GM18505 (cell line): Measurements from ENCODE around the gene LEMD2.
"Not testable (repeated sequence)": the region's sequence is repeated elsewhere in the genome, so short reads cannot be mapped to it uniquely, and the experiment has no call there.

ENCODE experiments used
- ATAC-seq: cut with Tn5 transposase; IDR thresholded peaks from one replicate; pipeline ENCODE4 v1.9.1; 2021; ENCODE audit not compliant: unreplicated experiment
- POLR2A ChIP-seq: IDR thresholded peaks from 4 replicates; pipeline ENCODE4 v1.6.1; 2011; ENCODE audit warnings: borderline replicate concordance; ENCODE audit not compliant: insufficient read depth, insufficient read length; ENCODE audit errors: extremely low read depth

The LEMD2 gene

DNA sequence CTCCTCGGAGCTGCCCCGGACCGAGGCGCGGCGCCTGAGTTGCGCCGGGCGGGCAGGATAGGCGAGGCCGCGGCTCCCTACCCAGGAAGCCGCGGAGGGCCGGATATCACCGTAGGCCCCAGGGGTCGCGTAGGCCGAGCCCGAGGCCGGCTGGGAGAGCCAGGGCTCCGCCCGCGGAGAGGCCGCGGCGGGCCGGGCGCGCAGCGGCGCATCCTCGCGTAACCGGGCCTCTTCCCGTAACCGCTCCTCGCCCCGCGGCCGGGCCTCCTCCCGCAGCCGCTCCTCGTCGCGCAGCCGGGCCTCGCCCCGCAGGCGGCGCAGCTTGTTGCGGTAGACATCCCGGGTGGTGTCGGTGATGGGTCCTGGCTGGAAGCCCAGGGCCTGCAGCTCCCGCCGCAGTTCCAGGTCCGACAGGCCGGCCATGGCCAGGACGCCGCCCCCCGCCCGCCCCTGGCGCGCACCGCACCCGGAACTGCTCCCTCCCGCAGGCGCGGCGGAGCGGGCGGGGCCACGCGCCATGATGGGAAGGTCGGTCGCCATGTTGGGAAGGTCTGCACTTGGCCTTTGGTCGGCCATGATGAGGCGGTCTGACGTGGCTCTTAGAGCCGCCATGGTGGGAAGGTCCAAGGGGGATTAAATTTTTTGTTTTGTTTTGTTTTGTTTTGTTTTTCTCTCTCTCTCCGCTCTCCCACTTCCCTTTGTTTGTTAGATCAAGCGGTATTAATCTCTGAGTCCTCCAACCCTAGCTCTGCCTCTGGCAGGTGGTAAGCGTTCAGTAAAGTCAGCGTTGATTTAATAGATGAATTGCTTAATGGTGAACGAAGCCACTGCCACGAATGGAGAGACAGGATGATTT is at the start of gene LEMD2:
Gene LEMD2 (minus strand): TSS at position 437 of the 856 bp plus-strand sequence. CDS start 14 bp downstream, at position 423.
- peak; percentile 82 for ATAC-seq
- peak; percentile 83 for TF ChIP-seq POLR2A

DNA sequence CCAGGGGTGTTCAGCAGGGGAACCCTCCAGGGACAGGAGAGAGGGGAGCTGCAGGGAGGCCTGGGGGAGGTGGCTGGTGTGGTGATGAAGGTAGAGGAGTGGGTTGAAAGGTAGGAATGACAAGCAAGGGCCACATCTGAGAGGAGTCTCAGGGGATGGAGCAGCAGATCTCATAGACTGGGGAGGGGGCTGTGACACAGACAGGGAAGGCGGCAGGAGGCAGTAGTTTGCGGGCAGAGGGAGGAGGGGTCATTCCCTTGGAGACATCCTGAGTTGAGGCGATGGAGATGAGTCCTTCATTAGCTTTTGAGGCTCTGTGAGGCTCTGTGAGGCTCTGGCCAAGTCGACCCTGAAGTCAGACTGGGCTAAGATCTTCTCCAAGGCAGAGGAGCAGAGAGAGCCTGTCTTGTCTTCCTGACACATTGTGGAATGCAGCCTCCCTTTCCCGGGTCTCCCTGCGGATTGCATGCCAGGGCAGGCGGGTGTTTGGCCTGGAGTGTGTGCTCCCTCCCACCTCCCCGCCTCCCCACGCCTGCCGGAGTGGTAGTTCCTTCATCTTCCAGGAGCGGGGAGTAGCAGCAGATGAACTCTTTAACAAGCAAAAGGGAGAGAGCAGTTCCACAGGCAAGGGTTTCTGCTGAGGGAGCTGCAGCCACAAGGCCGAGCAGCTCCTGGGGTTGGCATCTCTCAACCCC is 49.2 kb upstream of the LEMD2 start:
- no peak for ATAC-seq
- TF ChIP-seq POLR2A, result no peak

DNA sequence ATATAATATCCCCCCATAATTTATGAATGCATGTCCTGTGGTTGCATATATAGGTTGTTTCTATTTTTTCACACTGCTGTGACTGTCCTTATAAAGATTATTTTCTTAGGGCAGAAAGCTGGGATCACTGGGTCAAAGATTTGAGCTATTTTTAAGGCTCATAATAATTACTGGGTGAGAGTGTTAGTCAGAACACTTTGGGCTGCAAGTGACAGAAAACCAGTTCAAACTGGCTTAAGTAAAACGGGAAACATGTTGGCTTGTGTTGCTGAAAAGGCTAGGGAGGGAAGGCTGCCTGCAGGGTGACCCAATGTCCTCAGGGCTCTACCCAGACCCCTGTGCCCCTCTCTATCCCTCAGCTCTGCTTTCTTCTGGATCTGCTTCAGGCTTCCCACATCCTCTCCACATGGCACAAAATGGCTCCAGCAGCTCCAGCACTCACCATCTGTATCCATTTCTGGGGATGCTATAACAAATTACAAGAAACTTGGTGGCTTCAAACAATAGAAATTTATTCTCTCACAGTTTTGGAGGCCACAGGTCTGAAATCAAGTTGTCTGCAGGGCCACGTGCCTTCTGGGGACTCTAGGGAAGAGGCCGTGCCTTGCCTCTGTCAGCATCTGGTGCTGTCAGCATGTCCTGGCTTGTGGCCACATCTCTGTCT is 48.0 kb upstream of the LEMD2 start:
- no peak for TF ChIP-seq POLR2A
- no peak for ATAC-seq

DNA sequence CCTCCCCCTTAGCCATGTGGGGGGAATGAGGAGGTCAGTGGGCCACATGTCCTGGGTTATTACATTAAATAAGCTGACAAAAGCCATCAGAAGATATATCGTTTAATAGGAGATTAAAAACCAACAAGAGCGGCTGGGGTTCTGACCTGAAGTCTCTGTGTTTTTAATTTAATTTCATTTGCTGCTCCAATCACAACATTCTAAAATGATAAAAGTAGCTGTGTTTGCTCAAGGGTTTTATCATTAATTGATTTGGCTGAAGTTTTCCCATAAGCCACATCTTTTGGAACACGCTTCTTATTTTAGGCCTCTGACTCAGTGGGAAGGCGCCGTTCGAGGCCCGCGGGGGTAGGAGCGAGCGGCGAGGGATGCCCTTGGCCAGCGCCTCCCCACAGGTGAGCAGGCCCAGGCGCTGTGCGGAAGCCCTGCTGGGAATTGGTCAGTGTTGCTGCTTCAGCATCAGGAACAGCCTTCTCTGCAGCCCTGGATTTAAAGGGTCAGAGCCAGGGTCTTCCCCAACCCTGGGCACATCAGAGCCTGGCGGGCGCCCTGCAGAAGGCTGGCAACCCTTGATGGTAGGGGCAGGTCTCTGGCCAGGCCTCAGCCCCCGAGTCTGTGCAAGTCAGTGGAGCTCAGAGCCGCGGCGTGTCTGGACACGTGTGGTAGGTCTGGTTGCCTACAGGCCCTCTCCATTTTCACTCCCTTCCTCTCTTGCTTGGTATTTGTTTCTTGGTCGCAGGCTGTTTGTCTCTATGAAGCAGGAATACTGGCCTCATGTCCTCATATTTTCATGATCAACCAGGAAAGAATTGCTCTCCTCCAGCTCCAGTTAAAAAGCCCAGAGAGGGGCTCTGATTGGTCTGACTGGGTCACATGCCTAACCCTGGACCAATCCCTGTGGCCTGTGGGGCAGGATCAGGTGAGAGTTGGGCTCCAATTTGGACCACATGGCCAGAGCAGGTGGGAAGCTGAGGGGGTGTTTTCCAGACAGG is 45.8 kb upstream of the LEMD2 start:
- no peak for TF ChIP-seq POLR2A
- ATAC-seq, result no peak

DNA sequence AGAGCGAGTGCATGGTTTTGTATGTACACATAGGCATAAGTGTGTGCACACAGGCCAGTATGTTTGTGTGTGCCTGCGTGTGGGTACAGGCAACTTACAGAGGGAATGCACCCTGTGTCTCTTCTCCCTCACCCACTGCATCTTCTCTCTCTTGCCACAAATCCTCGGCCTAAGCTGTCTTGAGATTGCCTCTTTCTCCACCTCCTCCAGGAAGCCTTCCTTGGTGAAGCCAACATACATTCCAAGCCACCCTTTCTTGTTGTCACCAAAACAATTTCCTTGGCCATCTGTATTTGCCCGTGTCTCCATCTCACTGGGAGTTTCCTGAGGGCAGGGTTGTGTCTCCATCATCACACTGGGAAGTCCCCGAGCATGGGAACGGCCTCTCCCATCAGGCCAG is 44.7 kb upstream of the LEMD2 start:
- no peak for ATAC-seq
- TF ChIP-seq POLR2A, result no peak

DNA sequence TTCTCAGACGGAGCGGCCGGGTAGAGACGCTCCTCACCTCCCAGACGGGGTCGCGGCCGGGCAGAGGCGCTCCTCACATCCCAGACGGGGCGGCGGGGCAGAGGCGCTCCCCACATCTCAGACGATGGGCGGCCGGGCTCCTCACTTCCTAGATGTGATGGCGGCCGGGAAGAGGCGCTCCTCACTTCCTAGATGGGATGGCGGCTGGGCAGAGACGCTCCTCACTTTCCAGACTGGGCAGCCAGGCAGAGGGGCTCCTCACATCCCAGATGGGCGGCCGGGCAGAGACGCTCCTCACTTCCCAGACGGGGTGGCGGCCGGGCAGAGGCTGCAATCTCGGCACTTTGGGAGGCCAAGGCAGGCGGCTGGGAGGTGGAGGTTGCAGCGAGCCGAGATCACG is 43.9 kb upstream of the LEMD2 start:
- ATAC-seq, result not testable (repeated sequence)

DNA sequence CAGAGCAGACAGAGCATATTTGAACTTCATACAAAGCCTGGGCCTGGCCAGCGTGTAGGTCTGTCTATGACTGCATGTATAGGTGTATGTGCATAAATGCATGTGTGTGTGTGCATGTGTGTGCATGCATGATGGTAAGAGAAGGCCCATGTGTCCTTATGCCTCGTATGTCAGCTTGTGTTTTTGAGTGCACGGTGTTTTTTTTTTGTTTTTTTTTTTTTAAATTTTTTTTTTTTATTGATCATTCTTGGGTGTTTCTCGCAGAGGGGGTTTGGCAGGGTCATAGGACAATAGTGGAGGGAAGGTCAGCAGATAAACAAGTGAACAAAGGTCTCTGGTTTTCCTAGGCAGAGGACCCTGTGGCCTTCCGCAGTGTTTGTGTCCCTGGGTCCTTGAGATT is 42.8 kb upstream of the LEMD2 start:
- ATAC-seq, result not testable (repeated sequence)

DNA sequence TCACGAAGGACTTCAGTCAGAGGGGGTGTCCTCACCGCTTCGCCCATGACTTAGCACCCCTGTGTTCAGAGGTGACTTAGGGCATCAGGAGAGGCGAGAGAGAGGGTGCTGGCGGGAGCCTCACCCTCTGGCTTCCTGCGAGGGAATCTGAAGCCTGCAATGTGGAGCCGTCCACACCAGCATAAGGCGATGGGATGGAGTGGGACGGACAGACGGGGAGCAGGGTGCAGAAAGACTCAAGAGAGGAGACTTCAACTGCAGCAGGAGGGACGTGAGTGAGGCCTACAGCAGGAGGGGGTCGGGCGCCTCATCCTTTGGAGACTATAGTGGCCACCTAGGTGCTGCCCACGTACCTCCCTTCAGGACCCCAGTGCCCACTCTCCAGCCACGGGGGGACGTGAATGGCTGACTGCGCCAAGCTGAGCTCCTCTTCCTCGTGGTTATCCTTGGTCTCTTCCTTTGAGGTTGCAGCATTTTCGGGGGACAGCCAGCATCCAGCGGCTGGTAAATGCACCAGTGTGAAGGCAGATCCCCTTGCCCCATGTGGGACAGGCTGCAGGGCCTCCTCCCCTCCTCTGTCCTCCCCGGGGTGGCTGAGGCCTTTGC is 41.8 kb upstream of the LEMD2 start:
- no peak for ATAC-seq
- TF ChIP-seq POLR2A, result no peak

DNA sequence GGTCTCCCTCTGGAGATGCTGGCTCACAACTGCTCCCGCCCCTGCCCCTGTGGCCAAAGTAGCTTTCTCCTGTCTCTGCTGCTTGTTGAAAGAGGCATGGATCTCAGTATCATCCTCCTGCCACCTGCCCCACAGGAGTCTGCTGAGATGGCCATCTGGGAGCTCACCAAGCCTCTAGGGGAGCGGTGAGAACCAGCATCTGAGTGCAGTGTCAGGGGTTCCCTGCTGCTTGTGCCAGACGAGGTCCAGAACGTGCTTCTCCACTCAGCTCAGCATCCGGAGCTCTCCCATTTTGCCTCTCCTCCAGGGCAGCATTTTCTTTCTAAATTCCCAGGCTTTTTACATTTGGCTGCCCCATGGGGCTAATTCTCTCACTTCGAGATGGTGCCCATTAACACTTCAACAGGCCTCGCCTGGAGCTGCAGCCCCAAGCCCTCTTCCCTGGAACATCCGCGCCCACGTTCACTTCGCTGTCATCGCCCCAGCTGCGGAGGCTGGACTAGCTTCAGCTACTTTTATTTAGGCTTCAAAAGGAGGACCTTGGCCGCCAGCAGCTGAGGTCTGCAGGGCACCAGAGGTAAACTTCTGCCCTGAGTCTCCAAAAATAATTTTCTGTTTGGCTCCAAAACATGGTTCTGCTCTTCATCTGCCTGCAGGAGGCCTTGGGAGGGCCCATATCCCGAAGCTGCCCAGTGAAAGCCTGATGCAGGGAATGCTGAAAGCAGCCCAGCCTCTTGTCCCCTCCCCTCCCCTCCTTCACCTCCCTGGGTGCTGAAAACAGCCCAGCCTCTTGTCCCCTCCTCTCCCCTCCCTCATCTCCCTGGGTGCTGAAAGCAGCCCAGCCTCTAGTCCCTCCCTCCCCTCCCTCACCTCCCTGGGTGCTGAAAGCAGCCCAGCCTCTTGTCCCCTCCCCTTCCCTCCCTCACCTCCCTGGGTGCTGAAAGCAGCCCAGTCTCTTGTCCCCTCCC is 40.1 kb upstream of the LEMD2 start:
- no peak for ATAC-seq
- TF ChIP-seq POLR2A, result no peak

DNA sequence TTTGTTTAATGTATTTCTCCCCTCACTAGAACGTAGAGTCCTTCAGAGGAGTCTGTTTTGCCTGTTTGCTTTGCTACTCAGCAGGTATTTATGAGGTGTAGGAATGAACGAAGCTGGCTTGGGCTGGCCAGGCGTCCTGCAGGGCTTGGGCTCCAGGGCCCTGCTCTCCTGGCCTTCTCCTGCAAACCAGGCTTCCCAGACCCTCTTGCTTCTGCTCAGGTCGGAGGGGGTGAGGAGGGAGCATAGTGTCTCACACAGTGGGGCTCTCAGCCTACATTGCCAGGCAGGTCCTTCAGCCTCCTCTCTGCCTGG is 39.5 kb upstream of the LEMD2 start:
- ATAC-seq, result no peak
- no peak for TF ChIP-seq POLR2A

DNA sequence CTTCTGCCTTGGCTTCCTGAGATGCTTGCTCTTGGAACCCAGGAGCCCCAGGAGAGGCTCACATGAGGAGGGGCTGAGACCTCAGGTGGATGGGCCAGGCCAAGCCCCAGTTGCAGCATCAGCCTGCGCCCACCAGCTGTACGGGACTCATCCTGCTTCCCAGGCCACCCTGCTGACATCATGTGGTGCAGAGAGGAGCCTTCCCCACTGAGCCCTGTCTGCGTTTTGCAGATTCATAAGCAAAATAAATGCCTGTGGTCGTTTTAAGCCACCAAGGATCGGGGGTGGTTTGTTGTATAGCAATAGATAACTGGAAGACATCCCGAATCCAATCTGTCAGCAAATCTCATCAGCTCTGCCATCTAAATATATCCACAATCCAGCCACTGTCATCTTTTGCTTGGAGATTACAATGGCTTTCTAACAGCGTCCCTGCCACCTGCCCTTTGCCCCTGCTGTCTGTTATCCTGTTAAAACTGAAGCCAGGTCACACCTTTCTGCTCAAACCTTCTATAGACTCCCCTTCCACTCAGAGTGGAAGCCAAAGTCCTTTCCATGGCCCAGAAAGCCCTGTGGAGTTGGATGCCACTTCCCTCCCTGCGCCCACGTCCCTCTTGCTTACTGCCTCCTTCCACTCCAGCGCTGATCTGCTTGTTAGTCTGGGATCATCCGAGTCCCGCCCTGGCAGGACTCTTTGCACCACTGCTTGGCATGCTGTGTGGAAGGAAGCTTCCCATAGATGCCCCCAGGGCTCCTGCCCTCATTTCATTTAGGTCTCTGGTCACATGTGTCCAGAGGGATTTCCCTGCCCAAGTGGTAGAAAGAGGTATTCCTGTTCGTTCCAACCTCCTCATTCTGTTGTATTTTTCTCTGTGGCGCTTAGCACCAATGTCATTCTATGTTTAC is 38.9 kb upstream of the LEMD2 start:
- no peak for ATAC-seq
- TF ChIP-seq POLR2A, result no peak
